K562 (cell line): ENCODE measurements around the gene SYT8. TPM values are rescaled to one million over a fixed set of nuclear protein-coding genes. Genes with fewer than 3 reads are reported as not detected.

ENCODE experiments used
- ATAC-seq: fragments of 200-7000 bp; cut with Tn5 transposase; 3 replicates; pipeline ENCODE4 v1.9.1; 2020; ENCODE audit warnings: moderate library complexity
- BruUV-seq: library from RNA; stranded (reverse); fragments of 400-500 nt; replicated peaks from 2 replicates; lab custom pipeline; 2021; lab: Mats Ljungman, UMichigan
- CTCF ChIA-PET: fragments of 300-600 bp; formaldehyde crosslinking; extraction: SDS; loops from one replicate; lab custom pipeline; 2021; ENCODE audit warnings: low intra/inter-chr PET ratio; lab: Yijun Ruan, JAX
- POLR2A ChIA-PET: fragments of 300-600, 350-650 bp; sonication (Branson Sonifier 250); formaldehyde crosslinking; extraction: SDS; loops from one replicate; lab custom pipeline; 2021; ENCODE audit warnings: antibody characterized with exemption, inconsistent platforms; lab: Yijun Ruan, JAX
- DNase-seq, 4 experiments: peaks; one replicate each; pipeline versions ENCODE4 v3.0.0 to v3.0.0-alpha.2; 2011 to 2018; ENCODE audit warnings: low spot score in 3 of 4, mixed read lengths in 3 of 4; ENCODE audit errors: extremely low read depth in 1 of 4
- FAIRE-seq: peaks from 2 replicates; lab custom pipeline; 2011; peaks lifted over from hg19 to GRCh38; lab: Jason Lieb, UNC
- H2AFZ ChIP-seq: 2 replicates; pipeline ENCODE4 v1.6.0; 2011; ENCODE audit warnings: low read depth, low read length, control low read depth, inconsistent platforms
- H3K27ac ChIP-seq: fragments of 200-600 bp; 3 replicates; pipeline ENCODE4 v1.8.0; 2011; ENCODE audit warnings: low read depth, mild to moderate bottlenecking, control low read depth, inconsistent platforms, low read length, moderate library complexity, mixed read lengths; ENCODE audit errors: extremely low read depth
- H3K27me3 ChIP-seq, 2 experiments: fragments of 300-600 bp in 1 of 2; 2 replicates in 1 of 2; 3 replicates in 1 of 2; pipeline versions ENCODE4 v1.6.0 to v1.8.0; 2011; ENCODE audit warnings: inconsistent platforms in 2 of 2, low read length in 2 of 2, mild to moderate bottlenecking in 1 of 2, mixed read lengths in 1 of 2, moderate library complexity in 1 of 2; ENCODE audit not compliant: control insufficient read depth in 2 of 2, insufficient read depth in 2 of 2
- H3K36me3 ChIP-seq: fragments of 300-600 bp; 3 replicates; pipeline ENCODE4 v1.8.0; 2011; ENCODE audit warnings: mild to moderate bottlenecking, low read length, inconsistent platforms; ENCODE audit not compliant: control insufficient read depth, insufficient read depth
- H3K4me1 ChIP-seq, 2 experiments: fragments of 200-600 bp in 1 of 2; replicated peaks in 1 of 2; 2 replicates in 1 of 2; 3 replicates in 1 of 2; pipeline versions ENCODE4 v1.5.1 to v1.8.0; 2011; ENCODE audit warnings: inconsistent platforms in 2 of 2, low read length in 2 of 2, mild to moderate bottlenecking in 1 of 2, mixed read lengths in 1 of 2, moderate library complexity in 1 of 2; ENCODE audit not compliant: control insufficient read depth in 2 of 2, insufficient read depth in 2 of 2
- H3K4me2 ChIP-seq: 2 replicates; pipeline ENCODE4 v1.6.1; 2011; ENCODE audit warnings: low read length, control low read depth, inconsistent platforms, mixed read lengths; ENCODE audit not compliant: insufficient read depth
- H3K4me3 ChIP-seq: fragments of 200-600 bp; sonication (generic), shearing (Covaris generic); 2 replicates; pipeline ENCODE4 v1.5.1; 2016; ENCODE audit warnings: control low read depth, inconsistent platforms
- H3K79me2 ChIP-seq: fragments of 200-600 bp; 3 replicates; pipeline ENCODE4 v1.8.0; 2011; ENCODE audit warnings: low read length, inconsistent platforms; ENCODE audit not compliant: control insufficient read depth, insufficient read depth
- H3K9ac ChIP-seq, 2 experiments: 2 replicates each; pipeline versions ENCODE4 v1.6.0 to v1.6.1; 2011; ENCODE audit warnings: low read depth in 2 of 2, low read length in 2 of 2, control low read depth in 1 of 2, inconsistent platforms in 1 of 2, mild to moderate bottlenecking in 1 of 2, mixed read lengths in 1 of 2; ENCODE audit not compliant: insufficient read depth in 1 of 2
- H3K9me1 ChIP-seq: one replicate; pipeline ENCODE4 v1.6.0; 2011; ENCODE audit warnings: inconsistent platforms, mild to moderate bottlenecking, low read length, moderate library complexity; ENCODE audit not compliant: control insufficient read depth, insufficient read depth
- H3K9me3 ChIP-seq: replicated peaks from 2 replicates; pipeline ENCODE4 v1.5.1; 2011; ENCODE audit warnings: low read depth, low read length, inconsistent platforms; ENCODE audit not compliant: control insufficient read depth, insufficient read depth
- H4K20me1 ChIP-seq: replicated peaks from 2 replicates; pipeline ENCODE4 v1.6.1; 2011; ENCODE audit warnings: low read length, inconsistent platforms, mixed read lengths; ENCODE audit not compliant: control insufficient read depth, insufficient read depth
- BHLHE40 ChIP-seq: IDR thresholded peaks from 2 replicates; pipeline ENCODE4 v1.6.1; 2011; ENCODE audit warnings: low read length, improper control_type of control experiment
- CBX5 ChIP-seq: IDR thresholded peaks from 2 replicates; pipeline ENCODE4 v1.6.1; 2014; ENCODE audit warnings: low read depth, borderline replicate concordance
- FOXM1 ChIP-seq, 2 experiments: fragments of 450-650 bp in 1 of 2; sonication (generic) in 1 of 2; formaldehyde crosslinking in 1 of 2; IDR thresholded peaks; 2 replicates each; pipeline versions ENCODE4 v1.6.1 to v1.9.0; 2017 to 2022; ENCODE audit warnings: low read depth in 2 of 2, mild to moderate bottlenecking in 2 of 2, missing genetic modification reagents in 1 of 2, moderate library complexity in 1 of 2
- KDM5B ChIP-seq: fragments of 200-600 bp; sonication (generic); IDR thresholded peaks from 2 replicates; pipeline ENCODE4 v1.6.1; 2012; ENCODE audit warnings: low read depth, mild to moderate bottlenecking, moderate library complexity, low read length, control low read depth, inconsistent platforms; ENCODE audit not compliant: insufficient replicate concordance
- KHSRP ChIP-seq: fragments of 450-650 bp; IDR thresholded peaks from 2 replicates; pipeline ENCODE4 v1.6.1; 2017
- KLF16 ChIP-seq: IDR thresholded peaks from 2 replicates; pipeline ENCODE4 v1.6.1; 2016; ENCODE audit warnings: antibody characterized with exemption
- L3MBTL2 ChIP-seq: fragments of 450-650 bp; IDR thresholded peaks from 2 replicates; pipeline ENCODE4 v1.6.1; 2016; ENCODE audit warnings: mild to moderate bottlenecking, moderate library complexity
- MAFF ChIP-seq: IDR thresholded peaks from 2 replicates; pipeline ENCODE4 v1.6.1; 2012; ENCODE audit warnings: low read length, improper control_type of control experiment
- NFIC ChIP-seq: fragments of 450-650 bp; IDR thresholded peaks from 2 replicates; pipeline ENCODE4 v1.6.1; 2017; ENCODE audit warnings: mild to moderate bottlenecking, inconsistent platforms
- NUFIP1 ChIP-seq: fragments of 450-650 bp; IDR thresholded peaks from 2 replicates; pipeline ENCODE4 v1.6.1; 2018; ENCODE audit not compliant: partially characterized antibody
- RUNX1 ChIP-seq: sonication (generic); IDR thresholded peaks from 2 replicates; pipeline ENCODE4 v1.6.1; 2016; ENCODE audit warnings: antibody characterized with exemption, low read depth
- SUPT5H ChIP-seq: fragments of 450-650 bp; IDR thresholded peaks from 2 replicates; pipeline ENCODE4 v1.6.1; 2016
- TAF9B ChIP-seq: fragments of 450-650 bp; IDR thresholded peaks from 2 replicates; pipeline ENCODE4 v1.6.1; 2018; ENCODE audit warnings: mild to moderate bottlenecking; ENCODE audit not compliant: partially characterized antibody
- TARDBP ChIP-seq: fragments of 450-650 bp; IDR thresholded peaks from 2 replicates; pipeline ENCODE4 v1.6.1; 2016
- YY1 ChIP-seq, 3 experiments: IDR thresholded peaks; 2 replicates each; pipeline ENCODE4 v1.6.1; 2011; ENCODE audit warnings: low read length in 2 of 3, mild to moderate bottlenecking in 2 of 3, moderate library complexity in 2 of 3, borderline replicate concordance in 1 of 3, control low read depth in 1 of 3, low read depth in 1 of 3; ENCODE audit not compliant: insufficient read depth in 3 of 3, insufficient replicate concordance in 2 of 3, control insufficient read depth in 1 of 3, insufficient read length in 1 of 3; ENCODE audit errors: extremely low read depth in 1 of 3
- ZNF140 ChIP-seq: fragments of 250-450 bp; sonication (Bioruptor Pico); IDR thresholded peaks from 2 replicates; pipeline ENCODE4 v1.8.0; 2021; ENCODE audit warnings: moderate library complexity, mild to moderate bottlenecking, inconsistent platforms
- ZNF197 ChIP-seq: fragments of 200-800 bp; sonication (Bioruptor generic); IDR thresholded peaks from 2 replicates; pipeline ENCODE4 v1.6.1; 2016; ENCODE audit warnings: low read depth, missing genetic modification characterization, missing compliant biosample characterization
- ZNF41 ChIP-seq: fragments of 250-450 bp; sonication (Bioruptor Pico); conservative IDR thresholded peaks from 2 replicates; pipeline ENCODE4 v1.4.0; 2020; ENCODE audit warnings: mild to moderate bottlenecking
- WGBS: fragments of 100-300 bp; shearing (Covaris generic); methylation state at CpG from one replicate; pipeline ENCODE4 v1.1.6; 2016; ENCODE audit warnings: low coverage, mixed read lengths; ENCODE audit not compliant: insufficient coverage; ENCODE audit errors: missing lambda C conversion rate; 5-methylcytosine and 5-hydroxymethylcytosine counted together
- in situ Hi-C: fragments of 300-500 bp; cut with MboI; formaldehyde crosslinking; loops from 4 replicates; pipeline ENCODE4 v1.15.0; 2018; ENCODE audit warnings: inconsistent platforms, mixed read lengths
- intact Hi-C: fragments of 100-400 bp; cut with micrococcal nuclease; formaldehyde crosslinking; loops from 2 replicates; pipeline ENCODE4 v1.14.2; 2022
- polyA plus RNA-seq, 8 experiments: library from polyadenylated mRNA; depleted of rRNA in 4 of 8; stranded (reverse) in 5 of 8; unstranded in 3 of 8; fragments of >200 nt; fragmentation: Nextera tagmentation in 2 of 8; fragmentation: Illumina TruSeq in 1 of 8; extraction: Ambion mirVana in 2 of 8; extraction: Trizol in 1 of 8; gene quantifications; 2 replicates each; pipeline versions ENCODE4 v1.2.1 to v1.2.3, GENCODE V29; 2011 to 2014; ENCODE audit warnings: inconsistent platforms in 1 of 8, missing spikeins in 1 of 8
- total RNA-seq, 7 experiments: library from RNA; depleted of rRNA in 6 of 7; stranded (reverse); fragments of >200 nt in 6 of 7; fragmentation: Illumina TruSeq in 2 of 7; extraction: Trizol in 2 of 7; gene quantifications; 2 replicates each; pipeline versions ENCODE4 v1.2.1 to v1.2.3, GENCODE V29; 2011 to 2021; ENCODE audit warnings: low replicate concordance in 1 of 7
- TF ChIP-seq, protein P1 (sequence below): fragments of 450-650 bp; formaldehyde crosslinking; IDR thresholded peaks from 2 replicates; pipeline ENCODE4 v1.4.0; 2020; ENCODE audit warnings: mild to moderate bottlenecking, moderate library complexity
- TF ChIP-seq, protein P2 (sequence below): fragments of 450-650 bp; IDR thresholded peaks from 2 replicates; pipeline ENCODE4 v1.6.1; 2017; ENCODE audit warnings: antibody characterized with exemption

Gene SYT8
- total and polyA plus RNA-seq, 9 of the 15 experiments (the other 6 are each of a cell fraction or from before 2014, with no cell fraction given): not detected

DNA sequence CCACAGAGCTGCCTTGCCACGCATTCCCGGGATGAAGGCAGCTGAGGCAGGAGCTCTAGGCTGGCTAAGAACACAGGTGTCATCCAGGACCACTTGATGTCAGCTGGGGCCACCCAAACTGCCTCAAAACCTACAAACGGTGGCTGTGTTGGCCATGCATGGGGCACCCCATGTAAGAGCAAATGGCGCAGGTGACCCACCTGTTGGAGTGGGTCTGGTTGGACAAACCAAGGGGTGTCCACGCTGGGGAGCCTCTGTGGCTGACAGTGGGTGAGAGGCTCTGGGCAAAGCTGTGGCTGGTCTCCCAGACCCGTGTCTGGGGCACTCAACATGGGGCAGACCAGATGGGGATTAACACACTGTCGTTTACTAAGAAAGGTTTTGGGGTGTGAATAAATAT, 19.0 kb upstream of the SYT8 start (continued):
- TF ChIP-seq TAF9B (no peak), KDM5B (no peak)

DNA sequence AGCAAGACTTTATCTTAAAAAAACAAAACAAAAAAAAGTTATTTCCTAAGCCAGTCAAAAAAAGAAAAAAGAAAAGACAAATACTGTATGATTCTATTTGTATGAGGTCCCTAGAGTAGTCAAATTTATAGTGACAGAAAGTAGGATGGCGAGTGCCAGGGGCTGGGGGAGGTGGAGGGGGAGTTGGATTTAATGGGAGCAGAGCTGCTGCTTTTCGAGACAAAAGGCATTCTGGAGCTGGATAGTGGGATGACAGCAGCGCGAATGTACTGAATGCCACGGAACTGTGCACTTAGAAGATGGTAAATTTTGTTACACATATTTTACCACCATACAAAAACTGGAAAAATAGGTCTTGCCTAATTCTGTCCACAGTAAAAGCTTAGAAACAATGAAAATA, 17.8 kb upstream of the SYT8 start:
- H4K20me1 ChIP-seq: no peaks in the 10 kb centered on the region
- H3K4me3 ChIP-seq: no peak overlapping the region
- BruUV-seq: no TSS peak
- H3K36me3 ChIP-seq: no peaks in the 10 kb centered on the region
- no peaks in the 10 kb centered on the region for H3K79me2 ChIP-seq
- no peak overlapping the region for H3K9ac ChIP-seq
- WGBS: 0% methylated on average over 5 of the region's 5 CpGs
- H3K4me1 ChIP-seq: no peaks in the 10 kb centered on the region
- no peaks in the 10 kb centered on the region for H3K9me1 ChIP-seq
- CTCF ChIA-PET: no interaction called here
- FAIRE-seq (no peak), DNase-seq (no peak), ATAC-seq (no peak)
- intact Hi-C loops (no loop called here), in situ Hi-C loops (no loop called here)
- POLR2A ChIA-PET: no interaction called here
- no peak overlapping the region for H3K27ac ChIP-seq
- no peak overlapping the region for H2AFZ ChIP-seq
- peaks cover 17 to 45% of the 10 kb centered on the region in 2 experiments for H3K27me3 ChIP-seq
- no peak overlapping the region for H3K4me2 ChIP-seq
- H3K9me3 ChIP-seq: no peaks in the 10 kb centered on the region; the same call in 1 of the 2 replicates
- no peak for TF ChIP-seq ZNF197
- no peak for TF ChIP-seq BHLHE40
- TF ChIP-seq FOXM1 (IDR thresholded peaks at IDR 0.05; ENCODE audit: low read depth): no peak
- TF ChIP-seq FOXM1 (CRISPR knock-in tag; IDR thresholded peaks at IDR 0.05; ENCODE audit: low read depth): no peak
- TF ChIP-seq, protein P1, sequence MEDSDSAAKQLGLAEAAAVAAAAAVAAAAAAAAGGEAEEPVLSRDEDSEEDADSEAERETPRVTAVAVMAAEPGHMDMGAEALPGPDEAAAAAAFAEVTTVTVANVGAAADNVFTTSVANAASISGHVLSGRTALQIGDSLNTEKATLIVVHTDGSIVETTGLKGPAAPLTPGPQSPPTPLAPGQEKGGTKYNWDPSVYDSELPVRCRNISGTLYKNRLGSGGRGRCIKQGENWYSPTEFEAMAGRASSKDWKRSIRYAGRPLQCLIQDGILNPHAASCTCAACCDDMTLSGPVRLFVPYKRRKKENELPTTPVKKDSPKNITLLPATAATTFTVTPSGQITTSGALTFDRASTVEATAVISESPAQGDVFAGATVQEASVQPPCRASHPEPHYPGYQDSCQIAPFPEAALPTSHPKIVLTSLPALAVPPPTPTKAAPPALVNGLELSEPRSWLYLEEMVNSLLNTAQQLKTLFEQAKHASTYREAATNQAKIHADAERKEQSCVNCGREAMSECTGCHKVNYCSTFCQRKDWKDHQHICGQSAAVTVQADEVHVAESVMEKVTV (CRISPR knock-in tag): no peak
- TF ChIP-seq SUPT5H: no peak
- TF ChIP-seq NUFIP1: no peak
- no peak for TF ChIP-seq NFIC
- no peak for TF ChIP-seq YY1 (IDR thresholded peaks at IDR 0.05; ENCODE audit: borderline replicate concordance in 1 of 3, control insufficient read depth in 1 of 3, extremely low read depth in 1 of 3, insufficient read depth in 3 of 3, insufficient read length in 1 of 3, insufficient replicate concordance in 2 of 3, low read depth in 1 of 3, low read length in 2 of 3)
- TF ChIP-seq, protein P2, sequence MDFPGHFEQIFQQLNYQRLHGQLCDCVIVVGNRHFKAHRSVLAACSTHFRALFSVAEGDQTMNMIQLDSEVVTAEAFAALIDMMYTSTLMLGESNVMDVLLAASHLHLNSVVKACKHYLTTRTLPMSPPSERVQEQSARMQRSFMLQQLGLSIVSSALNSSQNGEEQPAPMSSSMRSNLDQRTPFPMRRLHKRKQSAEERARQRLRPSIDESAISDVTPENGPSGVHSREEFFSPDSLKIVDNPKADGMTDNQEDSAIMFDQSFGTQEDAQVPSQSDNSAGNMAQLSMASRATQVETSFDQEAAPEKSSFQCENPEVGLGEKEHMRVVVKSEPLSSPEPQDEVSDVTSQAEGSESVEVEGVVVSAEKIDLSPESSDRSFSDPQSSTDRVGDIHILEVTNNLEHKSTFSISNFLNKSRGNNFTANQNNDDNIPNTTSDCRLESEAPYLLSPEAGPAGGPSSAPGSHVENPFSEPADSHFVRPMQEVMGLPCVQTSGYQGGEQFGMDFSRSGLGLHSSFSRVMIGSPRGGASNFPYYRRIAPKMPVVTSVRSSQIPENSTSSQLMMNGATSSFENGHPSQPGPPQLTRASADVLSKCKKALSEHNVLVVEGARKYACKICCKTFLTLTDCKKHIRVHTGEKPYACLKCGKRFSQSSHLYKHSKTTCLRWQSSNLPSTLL: no peak
- no peak for TF ChIP-seq MAFF
- no peak for TF ChIP-seq ZNF140
- no peak for TF ChIP-seq TARDBP
- TF ChIP-seq CBX5: no peak
- TF ChIP-seq KLF16: no peak
- no peak for TF ChIP-seq ZNF41 (CRISPR knock-in tag)
- TF ChIP-seq KHSRP: no peak
- TF ChIP-seq RUNX1: no peak
- TF ChIP-seq L3MBTL2: no peak
